Epithelial cell of proximal tubule (primary cell): ENCODE measurements around the gene ZDHHC14. TPM values are rescaled to one million over a fixed set of nuclear protein-coding genes. Genes with fewer than 3 reads are reported as not detected.

Source experiments
- DNase-seq: peaks from one replicate; pipeline ENCODE4 v3.0.0-alpha.2; 2011; ENCODE audit warnings: low read depth
- H3K4me3 ChIP-seq: 2 replicates; pipeline ENCODE4 v1.5.1; 2011; ENCODE audit warnings: low read depth, mild to moderate bottlenecking, low read length
- total RNA-seq: library from RNA; depleted of rRNA; stranded (reverse); fragments of >200 nt; gene quantifications from 2 replicates; pipeline ENCODE4 v1.2.3, GENCODE V29; 2015
- TF ChIP-seq, protein P1 (sequence below): conservative IDR thresholded peaks from 2 replicates; pipeline ENCODE4 v1.5.1; 2012; ENCODE audit warnings: low read depth, mild to moderate bottlenecking, low read length

The ZDHHC14 gene
- total RNA-seq, 1 donor from 2014 or later, result 21.4 TPM

DNA sequence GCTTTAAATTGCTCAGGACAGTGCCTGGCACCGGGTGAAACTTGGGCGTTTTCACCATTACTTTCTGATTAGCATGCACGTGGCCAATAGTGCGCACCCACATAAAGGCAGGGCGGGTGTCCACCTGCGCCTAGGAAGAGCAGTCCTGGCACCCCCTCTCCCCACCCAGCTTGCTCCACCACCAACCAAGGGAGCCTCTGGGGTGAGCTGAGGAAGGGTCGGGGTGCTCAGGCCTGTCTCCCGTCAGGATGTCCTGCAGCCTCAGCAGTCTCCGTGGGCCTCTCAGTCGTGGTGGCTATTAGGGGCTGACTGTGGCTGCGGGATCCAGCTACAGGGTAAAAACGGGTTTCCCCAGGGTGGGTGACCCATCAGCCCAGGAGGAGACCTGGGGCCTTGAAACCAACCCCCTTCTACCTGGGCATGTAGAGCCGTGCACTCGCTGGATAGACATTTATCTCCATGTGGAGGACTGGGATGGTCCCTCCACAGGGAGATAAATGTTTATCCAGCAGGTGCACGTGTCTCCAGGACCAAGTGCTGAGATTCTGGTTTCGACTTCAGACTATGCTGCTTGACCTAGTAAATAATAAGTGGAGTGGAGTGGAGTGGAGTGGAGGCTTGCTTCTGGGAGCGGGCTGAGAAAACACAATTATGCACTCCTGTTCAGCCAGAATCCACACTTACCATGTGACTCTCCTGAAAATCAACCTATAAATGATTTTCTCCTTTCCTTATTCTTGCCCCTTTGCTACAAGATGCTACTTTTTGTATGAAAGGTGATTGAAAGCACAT is 91.1 kb downstream of the ZDHHC14 start:
- DNase-seq, result no peak
- H3K4me3 ChIP-seq, result no peak overlapping the region
- TF ChIP-seq, protein P1, sequence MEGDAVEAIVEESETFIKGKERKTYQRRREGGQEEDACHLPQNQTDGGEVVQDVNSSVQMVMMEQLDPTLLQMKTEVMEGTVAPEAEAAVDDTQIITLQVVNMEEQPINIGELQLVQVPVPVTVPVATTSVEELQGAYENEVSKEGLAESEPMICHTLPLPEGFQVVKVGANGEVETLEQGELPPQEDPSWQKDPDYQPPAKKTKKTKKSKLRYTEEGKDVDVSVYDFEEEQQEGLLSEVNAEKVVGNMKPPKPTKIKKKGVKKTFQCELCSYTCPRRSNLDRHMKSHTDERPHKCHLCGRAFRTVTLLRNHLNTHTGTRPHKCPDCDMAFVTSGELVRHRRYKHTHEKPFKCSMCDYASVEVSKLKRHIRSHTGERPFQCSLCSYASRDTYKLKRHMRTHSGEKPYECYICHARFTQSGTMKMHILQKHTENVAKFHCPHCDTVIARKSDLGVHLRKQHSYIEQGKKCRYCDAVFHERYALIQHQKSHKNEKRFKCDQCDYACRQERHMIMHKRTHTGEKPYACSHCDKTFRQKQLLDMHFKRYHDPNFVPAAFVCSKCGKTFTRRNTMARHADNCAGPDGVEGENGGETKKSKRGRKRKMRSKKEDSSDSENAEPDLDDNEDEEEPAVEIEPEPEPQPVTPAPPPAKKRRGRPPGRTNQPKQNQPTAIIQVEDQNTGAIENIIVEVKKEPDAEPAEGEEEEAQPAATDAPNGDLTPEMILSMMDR, result no peak

DNA sequence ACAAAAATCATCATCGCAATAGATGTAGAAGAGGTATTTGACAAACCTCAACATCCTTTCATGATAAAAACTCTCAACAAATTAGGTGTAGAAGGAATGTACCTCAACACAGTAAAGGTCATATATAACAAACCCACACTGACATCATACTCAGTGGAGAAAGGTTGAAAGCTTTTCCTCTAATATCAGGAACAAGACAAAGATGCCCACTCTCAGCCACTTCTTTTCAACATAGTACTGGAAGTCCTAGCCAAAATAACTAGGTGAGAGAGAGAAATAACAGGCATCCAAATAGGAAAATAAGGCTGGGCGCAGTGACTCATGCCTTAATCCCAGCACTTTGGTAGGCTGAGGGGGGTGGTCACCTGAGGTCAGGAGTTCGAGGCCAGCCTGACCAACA is 95.8 kb downstream of the ZDHHC14 start:
- DNase-seq, result no peak
- H3K4me3 ChIP-seq, result no peak overlapping the region
- TF ChIP-seq, protein P1, result no peak

GRCh38 chr6:157478926-157479325 is 97.9 kb downstream of the ZDHHC14 start:
- DNase-seq, result no peak
- TF ChIP-seq, protein P1, result no peak

GRCh38 chr6:157479464-157480303 is 98.7 kb downstream of the ZDHHC14 start:
- DNase-seq, result no peak
- H3K4me3 ChIP-seq, result no peak overlapping the region
- TF ChIP-seq, protein P1, result no peak

More at GRCh38 chr6:157478926-157479325, 97.9 kb downstream of the ZDHHC14 start:
- no peak overlapping the region for H3K4me3 ChIP-seq

DNA sequence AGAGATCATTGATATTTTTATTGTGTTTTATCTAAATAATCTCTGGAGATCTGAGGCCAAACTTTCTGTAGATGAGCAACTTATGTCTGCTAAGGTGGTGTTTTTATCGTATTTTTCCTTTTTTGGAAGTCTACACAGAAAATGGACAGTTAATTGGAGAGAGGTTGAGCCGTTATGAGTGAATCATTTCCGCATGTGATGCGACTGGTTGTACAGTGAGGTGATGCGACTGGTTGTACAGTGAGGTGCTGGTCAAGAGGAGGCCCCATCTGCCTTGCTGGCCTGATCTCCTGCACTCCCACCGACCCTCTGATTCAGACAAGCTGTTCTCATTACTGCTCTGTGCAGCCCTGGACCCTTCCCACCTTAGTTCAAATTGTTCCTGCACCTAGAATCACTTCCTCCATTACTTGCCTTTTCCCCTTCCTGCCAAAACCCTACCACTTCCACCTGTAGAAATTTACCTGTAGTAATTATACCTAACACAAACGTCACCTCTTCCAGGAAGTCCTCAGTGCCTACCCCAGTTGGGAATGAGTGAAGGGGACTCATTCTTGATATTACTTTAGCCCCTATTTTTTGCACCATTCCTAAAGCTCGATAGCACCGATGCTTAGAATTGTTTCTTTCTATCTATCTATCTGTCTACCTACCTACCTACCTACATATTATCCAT is 100.3 kb downstream of the ZDHHC14 start:
- no peak overlapping the region for H3K4me3 ChIP-seq
- TF ChIP-seq, protein P1, result no peak
- no peak for DNase-seq

- no peak for DNase-seq
- H3K4me3 ChIP-seq, result no peak overlapping the region
- TF ChIP-seq, protein P1, result no peak
These were observed 100.9 kb downstream of the ZDHHC14 start for GRCh38 chr6:157481865-157482249.
